AML-193 (cell line): ENCODE measurements around the gene LDHB.
A peak's percentile ranks its signal among the peaks of the same experiment; 100 is the strongest.
"Not testable (repeated sequence)": the region's sequence is repeated elsewhere in the genome, so short reads cannot be mapped to it uniquely, and the experiment has no call there.

Experiments
- DNase-seq, 2 experiments: peaks; one replicate each; lab custom pipeline; 2025; lab: John Stamatoyannopoulos, UW

Gene LDHB

DNA sequence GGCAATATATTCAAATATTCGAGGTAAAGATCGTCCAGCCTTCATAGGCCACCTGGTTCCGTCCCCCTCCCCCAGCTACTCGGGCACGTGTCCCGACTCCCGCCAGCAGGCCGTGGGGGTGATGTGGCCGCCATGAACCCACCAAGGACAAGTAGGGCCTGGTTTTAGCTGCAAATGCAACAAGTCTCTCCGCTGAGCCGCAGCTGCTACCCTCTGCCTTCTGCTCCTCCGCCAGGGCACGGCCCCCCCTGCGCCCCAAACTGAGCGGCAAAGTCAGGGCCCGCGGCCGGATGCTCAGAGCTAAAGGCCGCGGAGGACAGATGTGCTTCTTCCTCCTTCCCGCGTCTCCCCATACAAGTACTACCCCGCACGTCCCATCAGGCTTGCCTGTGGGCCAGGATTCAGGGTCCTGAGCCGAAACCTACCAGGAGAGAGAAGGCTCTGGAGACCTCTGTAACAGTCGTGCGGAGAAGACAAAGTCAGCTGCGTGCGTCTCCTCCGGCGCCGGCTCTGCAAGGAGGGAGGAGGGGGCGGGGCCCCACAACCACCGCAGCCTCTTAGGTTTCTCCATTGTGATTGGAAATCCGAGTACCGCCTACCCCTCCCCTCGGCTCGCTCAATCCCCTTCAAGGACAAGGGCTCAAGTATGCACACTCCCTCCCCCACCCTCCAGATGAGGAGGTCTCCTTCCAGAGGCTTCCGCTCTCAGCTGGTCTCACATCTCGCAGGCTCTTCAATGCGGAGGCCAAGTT, at the start of gene LDHB:
Gene LDHB (minus strand): TSS at position 517 of the 752 bp plus-strand sequence. CDS start 3,171 bp downstream, outside the sequence.
- DNase-seq: peak; percentile 92 to 94

DNA sequence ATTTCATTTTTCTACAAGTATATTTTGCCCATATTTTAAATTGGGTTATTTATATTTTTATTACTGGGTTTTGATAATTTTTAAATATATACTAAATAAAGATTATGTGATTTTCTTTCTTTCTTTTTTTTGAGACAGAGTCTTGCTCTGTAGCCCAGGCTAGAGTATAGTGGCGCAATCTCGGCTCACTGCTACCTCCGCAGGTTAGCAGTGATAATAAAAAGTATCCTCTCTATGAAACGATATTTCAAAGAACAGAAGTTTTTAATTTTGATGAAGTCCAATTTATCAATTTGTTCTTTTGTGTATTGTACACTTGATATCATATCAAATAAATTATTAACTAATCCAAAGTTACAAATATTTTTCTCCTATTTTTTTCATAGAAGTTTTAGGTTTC, 47.2 kb upstream of the LDHB start:
- DNase-seq: no peak

DNA sequence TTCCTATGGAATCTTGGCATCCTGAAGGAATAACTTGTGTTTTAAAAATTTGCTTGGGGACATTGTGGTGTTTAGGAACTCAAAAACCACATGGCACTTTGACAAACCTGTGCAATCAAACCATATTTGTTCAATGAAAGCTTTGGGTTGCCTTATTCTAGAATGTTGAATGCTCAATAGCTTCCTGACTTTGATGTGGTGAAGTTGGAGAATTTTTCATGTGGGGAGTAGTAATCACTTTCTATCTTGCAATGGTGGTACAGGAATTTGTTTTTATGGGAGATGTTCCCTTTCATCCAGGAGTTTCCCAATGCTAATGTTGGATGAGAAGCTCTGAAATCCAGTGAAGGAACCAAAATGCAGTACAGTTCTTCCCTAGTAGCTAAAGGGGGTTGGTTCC, 42.2 kb upstream of the LDHB start:
- no peak for DNase-seq

DNA sequence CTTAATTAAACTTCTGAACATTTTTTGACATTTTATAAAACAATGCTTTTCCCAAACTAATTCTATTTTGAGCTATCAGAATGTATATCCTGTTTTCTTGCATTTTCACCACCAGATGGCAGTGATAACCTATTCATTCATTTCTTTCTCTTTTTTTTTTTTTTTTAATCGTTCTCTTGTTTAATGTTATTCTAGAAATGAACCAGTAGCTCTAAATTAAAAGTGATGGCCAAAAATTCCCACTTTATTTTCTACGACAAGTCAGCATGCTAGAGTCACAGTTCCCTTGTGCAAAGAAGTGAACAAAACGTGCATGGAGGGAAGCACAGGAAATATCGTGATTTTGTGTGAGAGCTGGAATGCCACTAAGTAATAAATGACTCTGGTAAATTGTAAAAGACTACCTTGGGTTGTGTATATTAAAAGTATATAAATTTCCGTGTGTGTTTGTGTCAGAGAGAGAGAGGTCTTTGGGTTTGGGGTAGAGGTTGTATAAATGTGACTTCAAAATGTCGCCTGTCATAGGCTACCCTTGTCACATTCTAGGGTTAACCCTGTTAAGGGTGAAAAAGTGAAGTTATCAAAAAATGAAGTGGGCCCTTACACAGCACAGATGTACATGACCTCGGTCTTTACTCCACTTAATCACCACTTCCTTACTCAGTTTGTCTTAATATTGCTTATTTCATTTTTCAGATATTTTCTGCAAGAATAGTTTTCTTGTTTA, 40.4 kb upstream of the LDHB start:
- DNase-seq: peak; percentile 20 to 44

DNA sequence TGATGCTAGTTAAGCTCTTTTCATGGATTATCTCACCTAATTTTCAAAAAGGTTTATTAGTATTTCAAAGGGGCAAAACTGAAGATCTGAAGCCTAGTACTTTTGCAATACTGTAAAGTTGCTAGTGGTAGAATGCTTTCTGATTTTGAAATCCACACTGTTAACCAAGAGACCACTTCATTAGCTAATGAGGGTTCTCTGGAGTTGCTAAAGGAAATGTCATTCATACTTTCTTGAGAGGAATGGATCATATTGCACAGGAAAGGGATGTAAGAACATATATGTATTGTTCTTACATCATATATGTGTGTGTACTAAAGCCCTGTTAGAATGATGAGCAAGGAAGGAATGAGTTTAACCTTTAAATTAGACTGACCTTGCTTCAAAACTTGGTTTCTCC, 39.0 kb upstream of the LDHB start:
- DNase-seq: no peak

DNA sequence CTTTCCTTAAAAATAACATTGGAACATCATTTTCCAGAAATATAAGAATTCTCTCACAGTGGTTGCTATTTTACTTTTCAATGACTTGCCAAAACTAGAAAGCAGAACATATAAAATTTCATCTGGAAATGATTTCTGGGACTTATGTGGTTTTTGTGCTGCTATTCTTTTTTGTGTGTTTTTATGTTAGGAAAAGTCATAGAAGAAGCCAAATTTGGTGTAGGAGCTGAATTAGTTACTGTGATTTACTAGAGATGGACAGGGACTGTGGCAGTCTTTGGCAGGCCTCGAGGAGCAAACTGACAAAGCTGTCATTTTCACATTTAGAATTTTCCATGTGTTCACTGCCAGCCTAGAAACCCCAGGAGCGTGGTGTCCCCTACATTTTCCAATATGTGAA, 38.3 kb upstream of the LDHB start:
- DNase-seq: no peak

DNA sequence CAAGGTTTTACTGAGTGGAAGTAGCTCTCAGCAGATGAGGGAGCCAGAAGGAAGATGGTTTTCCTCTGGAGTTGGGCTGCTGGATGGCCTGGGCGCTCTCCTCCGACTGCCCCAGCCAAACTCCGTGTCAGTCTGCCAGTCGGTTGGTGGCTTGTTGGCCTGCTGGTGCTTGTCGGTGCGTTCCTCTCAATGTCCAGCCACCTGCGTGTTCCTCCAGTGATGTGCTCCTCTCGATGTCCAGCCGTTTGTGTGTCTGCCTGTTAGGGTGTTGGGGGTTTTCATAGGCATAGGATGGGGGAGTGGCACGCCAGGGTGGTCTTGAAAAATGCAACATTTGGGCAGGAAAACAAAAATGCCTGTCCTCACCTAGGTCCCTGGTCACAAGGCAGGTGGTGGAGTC, 37.0 kb upstream of the LDHB start:
- no peak for DNase-seq

DNA sequence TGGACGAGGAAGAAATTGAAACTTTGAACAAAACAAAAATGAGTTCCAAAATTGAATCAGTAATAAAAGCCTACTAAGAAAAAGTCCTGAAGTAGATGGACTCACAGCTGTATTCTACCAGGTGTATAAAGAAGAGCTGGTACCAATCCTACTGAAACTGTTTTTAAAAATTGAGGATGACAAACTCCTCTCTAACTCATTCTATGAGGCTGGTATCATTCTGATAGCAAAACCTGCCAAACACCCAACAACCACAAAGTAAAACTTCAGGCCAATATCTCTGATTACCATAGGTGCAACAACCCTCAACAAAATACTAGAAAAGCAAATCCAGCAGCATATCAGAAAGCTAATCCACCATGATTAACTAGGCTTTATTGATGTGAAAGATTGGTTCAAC, 33.9 kb upstream of the LDHB start:
- no peak for DNase-seq

DNA sequence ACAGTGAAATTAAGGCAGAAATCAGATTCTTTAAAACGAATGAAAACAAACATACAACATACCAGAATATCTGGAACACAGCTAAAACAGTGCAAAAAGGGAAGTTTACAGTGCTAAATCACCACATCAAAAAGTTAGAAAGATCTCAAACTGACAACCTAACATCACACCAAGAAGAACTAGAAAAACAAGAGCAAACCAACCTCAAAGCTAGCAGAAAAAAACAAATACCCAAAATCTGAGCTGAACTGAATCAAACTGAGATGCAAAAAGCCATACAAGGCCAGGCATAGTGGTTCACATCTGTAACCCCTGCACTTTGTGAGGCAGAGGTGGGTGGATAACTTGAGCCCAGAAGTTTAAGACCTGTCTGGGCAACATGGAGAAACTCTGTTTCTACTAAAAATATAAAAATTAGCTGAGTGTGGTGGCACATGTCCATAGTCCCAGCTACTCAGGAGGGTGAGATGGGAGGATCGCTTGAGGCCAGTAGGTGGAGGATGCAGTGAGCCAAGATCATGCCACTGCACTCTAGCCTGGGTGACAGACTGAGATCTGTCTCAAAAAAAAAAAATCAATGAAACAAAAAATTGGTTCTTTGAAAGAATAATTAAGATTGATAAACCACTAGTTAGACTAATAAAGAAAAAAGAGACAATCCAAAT, 33.2 kb upstream of the LDHB start:
- DNase-seq: no peak

DNA sequence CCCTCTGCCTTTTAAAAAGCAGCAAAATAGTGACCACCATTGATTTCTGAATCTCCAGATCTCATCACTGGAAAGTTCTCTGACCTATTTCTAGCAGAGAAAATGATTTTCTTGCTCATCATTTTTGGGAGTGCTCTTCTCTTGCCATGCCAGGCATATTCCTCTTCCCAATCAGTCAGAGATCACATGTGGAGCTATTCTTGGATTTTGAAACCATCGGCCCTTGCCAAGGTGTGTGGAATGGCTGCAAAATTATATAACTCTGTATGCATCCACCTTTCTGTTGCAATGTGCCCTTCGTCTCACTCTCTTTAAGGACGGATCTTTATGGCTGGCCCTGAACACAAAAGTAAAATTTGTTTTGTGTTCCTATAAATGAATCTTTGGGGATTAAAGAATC, 25.5 kb upstream of the LDHB start:
- DNase-seq: no peak

DNA sequence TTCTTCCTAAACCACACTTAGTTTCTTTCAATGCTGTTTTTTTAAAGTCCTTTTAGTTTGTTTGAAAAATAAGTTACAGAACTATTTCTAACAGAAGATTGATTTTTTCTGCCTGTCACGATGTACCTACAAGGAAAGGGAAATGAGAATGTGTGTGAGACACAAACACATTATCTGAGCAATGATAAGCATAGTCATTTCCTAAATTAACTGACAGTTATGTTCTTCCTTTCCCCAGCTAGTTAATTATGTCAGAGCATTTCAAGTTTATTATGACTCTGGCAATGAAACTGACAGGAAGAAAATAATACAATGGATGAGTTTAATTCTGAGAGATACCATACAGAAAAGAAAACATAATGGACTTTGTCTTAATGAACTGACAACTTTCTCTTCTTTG, 21.3 kb upstream of the LDHB start:
- peak; percentile 12 to 45 for DNase-seq

DNA sequence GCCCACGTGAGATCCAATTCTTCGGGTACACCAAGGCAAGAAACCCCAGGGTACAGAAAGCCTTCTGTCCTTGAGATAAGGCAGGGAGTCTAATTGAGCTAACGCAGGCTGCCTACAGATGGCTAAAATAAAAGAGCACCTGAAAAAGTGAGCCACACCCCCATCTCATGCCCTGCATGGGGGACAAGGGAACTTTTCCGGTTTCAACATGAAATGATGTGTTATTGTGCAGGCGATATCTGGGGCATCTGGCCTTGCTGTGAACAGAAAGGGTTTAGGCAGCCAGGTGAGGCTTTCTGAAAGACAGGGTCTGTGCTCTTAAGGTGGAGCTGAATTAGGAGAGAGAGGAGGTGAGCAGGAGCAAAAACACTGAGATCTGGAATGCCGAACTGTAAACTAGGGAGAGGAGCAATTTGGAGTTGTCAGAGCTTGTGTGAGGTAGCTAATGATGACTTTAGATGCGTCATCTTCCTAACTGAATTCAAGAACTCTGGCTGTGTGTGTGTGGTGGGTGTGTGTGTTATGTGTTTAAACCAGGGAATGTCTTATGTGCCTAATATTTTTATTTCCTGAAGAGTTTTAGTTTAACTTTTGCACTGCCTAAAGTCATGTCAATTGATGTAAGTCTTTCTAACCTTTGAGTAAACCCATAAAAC, 20.1 kb upstream of the LDHB start:
- DNase-seq: no peak

DNA sequence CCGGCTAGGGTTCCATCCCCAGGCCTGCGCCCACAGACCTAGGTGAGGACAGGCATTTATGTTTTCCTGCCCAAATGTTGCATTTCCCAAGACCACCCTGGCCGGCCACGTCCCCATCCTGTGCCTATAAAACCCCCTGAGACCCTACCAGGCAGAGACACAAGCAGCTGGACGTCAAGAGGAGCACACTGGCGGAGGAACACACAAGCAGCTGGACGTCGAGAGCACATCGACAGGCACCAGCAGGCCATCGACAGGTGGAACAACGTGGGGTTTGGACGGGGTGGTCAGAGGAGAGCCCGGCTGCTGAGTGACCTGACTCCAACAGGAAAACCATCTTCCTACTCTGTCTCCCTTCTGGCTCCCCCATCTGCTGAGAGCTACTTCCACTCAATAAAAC, 19.6 kb upstream of the LDHB start:
- no peak for DNase-seq

DNA sequence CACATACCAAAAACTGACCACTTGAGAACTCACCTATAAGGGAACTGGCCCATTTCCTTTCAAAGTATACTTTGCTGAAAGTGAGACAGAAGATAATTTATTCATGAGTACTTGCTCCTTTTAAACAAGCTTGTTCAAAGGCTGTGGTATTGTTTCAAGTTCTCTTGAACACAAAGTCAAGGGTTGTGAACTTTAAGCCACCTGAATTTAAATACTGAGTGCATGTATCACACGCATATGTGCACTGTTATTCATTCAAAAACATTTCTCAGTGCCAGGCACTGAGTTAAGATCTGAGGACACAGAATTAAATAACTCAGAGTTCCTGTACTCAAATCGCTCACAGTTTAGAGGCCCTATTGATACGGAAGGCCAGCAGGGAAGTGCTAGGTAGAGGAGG, 19.1 kb upstream of the LDHB start:
- no peak for DNase-seq

DNA sequence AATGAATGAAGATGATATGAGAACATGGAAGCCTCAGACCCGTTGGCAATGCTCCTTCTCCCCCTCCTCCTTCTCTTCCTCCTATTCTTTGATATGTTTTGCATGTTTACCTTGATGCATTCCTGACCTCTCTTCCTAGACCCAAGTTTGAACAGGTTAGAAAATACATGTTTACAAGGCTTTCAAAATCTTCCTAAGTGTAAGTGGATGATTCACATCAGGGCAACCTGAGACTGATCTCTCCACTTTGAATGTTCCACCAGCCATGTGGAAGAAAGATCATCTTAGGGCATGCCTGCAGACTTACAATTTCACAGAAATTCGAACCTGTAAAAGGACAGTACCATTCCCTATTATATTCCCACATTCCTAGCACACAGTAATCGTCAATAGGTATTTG, 18.0 kb upstream of the LDHB start:
- DNase-seq: no peak

DNA sequence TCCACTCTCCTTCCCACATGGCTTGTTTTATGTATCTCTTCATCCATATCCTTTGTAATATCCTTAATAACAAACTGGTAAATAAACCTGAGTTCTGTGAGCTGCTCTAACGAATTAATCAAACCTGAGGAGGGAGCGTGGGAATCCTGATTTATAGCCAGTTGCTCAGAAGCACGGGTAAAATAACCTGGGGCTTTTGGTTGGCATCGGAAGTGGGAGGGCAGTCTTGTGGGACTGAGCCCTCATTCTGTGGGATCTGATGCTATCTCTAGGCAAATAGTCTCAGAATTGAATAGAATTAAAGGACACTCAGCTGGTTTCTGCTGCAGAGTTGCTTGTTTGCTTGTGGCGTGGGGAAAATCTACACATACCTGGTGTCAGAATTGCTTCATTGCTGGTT, 17.5 kb upstream of the LDHB start:
- DNase-seq: no peak

DNA sequence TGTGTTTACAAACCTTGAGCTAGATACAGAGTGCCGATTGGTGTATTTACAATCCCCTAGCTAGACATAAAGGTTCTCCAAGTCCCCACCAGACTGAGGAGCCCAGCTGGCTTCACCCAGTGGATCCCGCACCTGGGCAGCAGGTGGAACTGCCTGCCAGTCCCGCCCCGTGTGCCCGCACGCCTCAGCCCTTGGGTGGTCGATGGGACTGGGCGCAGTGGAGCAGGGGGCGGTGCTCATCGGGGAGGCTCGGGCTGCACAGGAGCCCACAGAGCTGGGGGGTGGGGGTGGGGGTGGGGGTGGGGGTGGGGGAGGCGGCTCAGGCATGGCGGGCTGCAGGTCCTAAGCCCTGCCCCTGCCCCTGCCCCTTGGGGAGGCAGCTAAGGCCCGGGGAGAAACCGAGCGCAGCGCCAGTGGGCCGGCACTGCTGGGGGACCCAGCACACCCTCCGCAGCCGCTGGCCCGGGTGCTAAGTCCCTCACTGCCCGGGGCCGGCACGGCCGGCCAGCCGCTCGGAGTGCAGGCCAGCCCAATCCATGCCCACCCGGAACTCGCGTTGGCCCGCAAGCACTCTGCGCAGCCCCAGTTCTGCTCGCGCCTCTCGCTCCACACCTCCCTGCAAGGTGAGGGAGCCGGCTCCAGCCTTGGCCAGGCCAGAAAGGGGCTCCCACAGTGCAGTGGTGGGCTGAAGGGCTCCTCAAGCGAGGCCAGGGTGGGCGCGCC, 16.3 kb upstream of the LDHB start:
- DNase-seq: not testable (repeated sequence)

DNA sequence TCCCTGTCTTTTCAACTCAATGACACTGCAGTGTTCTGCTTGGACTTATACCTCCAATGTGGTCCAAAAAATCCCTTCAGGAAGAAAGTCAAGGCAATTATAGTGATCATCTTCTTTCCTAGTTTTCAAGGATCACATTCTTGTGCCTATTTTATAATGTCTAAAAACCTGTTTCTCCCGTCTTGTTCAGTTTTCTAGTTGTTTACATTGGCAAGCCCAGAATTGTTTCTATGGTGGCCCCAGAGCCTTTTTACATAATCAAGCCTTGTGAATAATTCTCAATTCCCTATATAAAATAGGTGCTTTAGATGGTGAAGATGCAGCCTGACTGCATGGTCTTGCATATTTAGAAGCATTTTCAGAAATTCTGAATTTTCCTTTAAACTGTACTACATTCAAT, 14.5 kb upstream of the LDHB start:
- no peak for DNase-seq

DNA sequence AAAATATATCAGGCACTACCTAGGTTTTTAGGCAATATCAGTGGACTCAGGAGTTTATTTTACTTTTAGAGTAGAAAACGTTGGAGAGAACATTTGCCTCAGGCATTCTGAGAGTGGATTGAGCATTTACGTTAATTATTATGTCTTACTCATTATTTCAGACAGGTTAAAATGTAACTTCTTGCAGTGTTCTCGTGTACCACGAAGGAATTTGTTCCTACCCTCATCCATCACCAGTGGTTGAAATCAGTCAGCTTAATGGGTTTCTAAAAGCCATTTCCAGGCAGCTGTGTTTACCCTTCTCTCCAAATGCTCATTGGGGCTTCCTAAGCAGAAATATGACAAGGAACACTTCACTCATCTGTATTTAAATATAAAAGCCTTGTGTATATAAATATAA, 9.1 kb upstream of the LDHB start:
- DNase-seq: no peak

DNA sequence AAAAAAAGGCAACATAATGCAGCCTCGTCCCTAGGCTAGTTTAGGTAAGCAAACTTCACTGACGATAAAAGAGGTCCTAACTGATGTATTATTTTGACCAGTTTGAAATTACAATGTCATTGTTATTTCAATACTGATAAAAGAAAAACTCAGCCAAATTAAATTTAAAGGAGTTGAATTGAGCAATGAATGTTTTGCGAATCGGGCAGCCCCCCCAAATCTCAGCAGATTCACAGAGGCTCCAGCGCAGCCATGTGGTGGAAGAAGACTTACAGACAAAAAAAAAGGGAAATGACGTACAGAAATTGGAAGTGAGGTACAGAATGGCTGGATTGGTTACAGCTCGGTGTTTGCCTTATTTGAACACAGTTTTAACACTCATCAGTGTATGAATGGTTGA, 8.2 kb upstream of the LDHB start:
- DNase-seq: no peak

DNA sequence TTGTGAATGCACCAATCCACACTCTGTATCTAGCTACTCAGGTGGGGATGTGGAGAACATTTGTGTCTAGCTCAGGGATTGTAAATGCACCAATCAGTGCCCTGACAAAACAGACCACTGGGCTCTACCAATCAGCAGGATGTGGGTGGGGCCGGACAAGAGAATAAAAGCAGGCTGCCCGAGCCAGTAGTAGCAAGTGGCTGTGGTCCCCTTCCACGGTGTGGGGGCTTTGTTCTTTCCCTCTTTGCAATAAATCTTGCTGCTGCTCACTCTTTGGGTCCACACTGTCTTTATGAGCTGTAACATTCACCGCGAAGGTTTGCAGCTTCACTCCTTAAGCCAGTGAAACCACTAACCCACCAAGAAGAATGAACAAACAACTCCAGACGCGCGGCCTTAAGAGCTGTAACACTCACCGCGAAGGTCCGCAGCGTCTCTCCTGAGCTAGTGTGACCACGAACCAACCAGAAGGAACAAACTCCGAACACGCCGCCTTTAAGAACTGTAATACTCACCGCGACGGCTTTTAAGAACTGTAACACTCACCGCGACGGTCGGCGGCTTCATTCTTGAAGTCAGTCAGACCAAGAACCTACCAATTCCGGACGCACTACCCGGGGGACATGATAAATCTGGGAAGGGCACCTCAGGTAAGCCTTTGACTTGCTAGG, 4.6 kb upstream of the LDHB start:
- DNase-seq: no peak
